Ishikawa (cell line): ENCODE data around the gene MZT1.

Source experiments
- CEBPB ChIP-seq: IDR thresholded peaks from 2 replicates; pipeline ENCODE4 v1.6.1; 2012
- CREB1 ChIP-seq: IDR thresholded peaks from 2 replicates; pipeline ENCODE4 v1.6.1; 2012; ENCODE audit warnings: low read depth
- EGR1 ChIP-seq: IDR thresholded peaks from 2 replicates; pipeline ENCODE4 v1.6.1; 2012
- EP300 ChIP-seq: IDR thresholded peaks from 2 replicates; pipeline ENCODE4 v1.6.1; 2012; ENCODE audit warnings: borderline replicate concordance
- FOXM1 ChIP-seq: IDR thresholded peaks from 2 replicates; pipeline ENCODE4 v1.6.1; 2012; ENCODE audit warnings: low read depth, borderline replicate concordance
- MAX ChIP-seq: IDR thresholded peaks from 2 replicates; pipeline ENCODE4 v1.6.1; 2012
- NFIC ChIP-seq: IDR thresholded peaks from 2 replicates; pipeline ENCODE4 v1.6.1; 2012
- TAF1 ChIP-seq: IDR thresholded peaks from 2 replicates; pipeline ENCODE4 v1.6.1; 2012; ENCODE audit warnings: low read depth, mild to moderate bottlenecking
- TCF12 ChIP-seq: IDR thresholded peaks from 2 replicates; pipeline ENCODE4 v1.6.1; 2012; ENCODE audit warnings: low read depth
- TEAD4 ChIP-seq: IDR thresholded peaks from 2 replicates; pipeline ENCODE4 v1.6.1; 2012
- YY1 ChIP-seq: IDR thresholded peaks from 2 replicates; pipeline ENCODE4 v1.6.1; 2012; ENCODE audit warnings: low read depth
- ZBTB7A ChIP-seq: IDR thresholded peaks from 2 replicates; pipeline ENCODE4 v1.6.1; 2012; ENCODE audit warnings: low read depth
- TF ChIP-seq, protein P1 (sequence below): IDR thresholded peaks from 2 replicates; pipeline ENCODE4 v1.6.1; 2012
- TF ChIP-seq, protein P2 (sequence below): IDR thresholded peaks from 2 replicates; pipeline ENCODE4 v1.6.1; 2012; ENCODE audit warnings: low read depth, mild to moderate bottlenecking

MZT1 gene

DNA sequence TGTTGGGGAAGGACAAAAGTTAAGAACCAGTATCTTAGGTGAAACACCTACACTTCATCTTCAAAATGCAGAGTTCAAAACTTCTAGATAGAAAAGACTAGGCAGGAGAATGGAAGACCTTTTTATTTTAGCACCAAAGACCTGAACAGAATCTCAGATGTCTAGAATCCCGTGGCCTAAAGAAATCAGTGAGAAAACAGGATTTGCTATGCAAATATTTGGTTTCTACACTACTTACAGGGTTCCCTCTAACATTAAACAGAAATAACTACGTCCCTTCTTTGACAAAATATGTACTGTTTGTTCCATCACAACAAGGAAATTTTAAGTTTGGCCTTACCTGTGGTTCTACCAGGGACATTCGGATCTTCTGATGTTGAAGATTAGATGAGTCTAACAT is 32.8 kb upstream of the MZT1 start:
- no peak for TF ChIP-seq YY1

- TF ChIP-seq TEAD4 (no peak), EGR1 (no peak), ZBTB7A (no peak), TCF12 (no peak), EP300 (no peak), CEBPB (no peak), FOXM1 (no peak)
Observed at GRCh38 chr13:72757792-72758535, 30.5 kb upstream of the MZT1 start.

- no peak for TF ChIP-seq TAF1
- no peak for TF ChIP-seq NFIC
- no peak for TF ChIP-seq MAX
- no peak for TF ChIP-seq CREB1
- TF ChIP-seq, protein P1, sequence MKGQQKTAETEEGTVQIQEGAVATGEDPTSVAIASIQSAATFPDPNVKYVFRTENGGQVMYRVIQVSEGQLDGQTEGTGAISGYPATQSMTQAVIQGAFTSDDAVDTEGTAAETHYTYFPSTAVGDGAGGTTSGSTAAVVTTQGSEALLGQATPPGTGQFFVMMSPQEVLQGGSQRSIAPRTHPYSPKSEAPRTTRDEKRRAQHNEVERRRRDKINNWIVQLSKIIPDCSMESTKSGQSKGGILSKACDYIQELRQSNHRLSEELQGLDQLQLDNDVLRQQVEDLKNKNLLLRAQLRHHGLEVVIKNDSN, result no peak
- no peak for TF ChIP-seq ZBTB7A
- TF ChIP-seq FOXM1, result no peak
- no peak for TF ChIP-seq EP300
- no peak for TF ChIP-seq TEAD4
Observed at GRCh38 chr13:72754111-72754510, 26.7 kb upstream of the MZT1 start.

DNA sequence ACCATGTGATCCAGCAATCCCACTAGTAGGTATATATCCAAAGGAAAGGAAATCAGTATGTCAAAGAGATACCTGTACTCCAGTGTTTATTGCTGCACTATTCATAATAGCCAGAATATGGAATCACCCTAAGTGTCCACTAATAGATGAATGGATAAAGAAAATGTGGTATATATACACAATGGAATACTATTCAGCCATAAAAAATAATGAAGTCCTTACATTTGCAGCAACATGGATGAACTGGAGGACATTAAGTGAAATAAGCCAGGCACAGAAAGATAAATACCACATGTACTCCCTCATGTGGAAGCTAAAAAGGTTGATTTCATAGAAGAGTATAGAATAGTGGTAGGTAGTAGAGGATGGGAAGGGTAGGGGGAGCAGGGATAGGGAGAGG is 23.8 kb upstream of the MZT1 start:
- TF ChIP-seq, protein P1, result no peak
- TF ChIP-seq CREB1, result no peak

GRCh38 chr13:72745260-72745659 is 17.8 kb upstream of the MZT1 start:
- TF ChIP-seq TEAD4 (no peak), CEBPB (no peak), YY1 (no peak), EP300 (no peak), ZBTB7A (no peak), CREB1 (no peak), MAX (no peak), EGR1 (no peak)
- TF ChIP-seq, protein P2, sequence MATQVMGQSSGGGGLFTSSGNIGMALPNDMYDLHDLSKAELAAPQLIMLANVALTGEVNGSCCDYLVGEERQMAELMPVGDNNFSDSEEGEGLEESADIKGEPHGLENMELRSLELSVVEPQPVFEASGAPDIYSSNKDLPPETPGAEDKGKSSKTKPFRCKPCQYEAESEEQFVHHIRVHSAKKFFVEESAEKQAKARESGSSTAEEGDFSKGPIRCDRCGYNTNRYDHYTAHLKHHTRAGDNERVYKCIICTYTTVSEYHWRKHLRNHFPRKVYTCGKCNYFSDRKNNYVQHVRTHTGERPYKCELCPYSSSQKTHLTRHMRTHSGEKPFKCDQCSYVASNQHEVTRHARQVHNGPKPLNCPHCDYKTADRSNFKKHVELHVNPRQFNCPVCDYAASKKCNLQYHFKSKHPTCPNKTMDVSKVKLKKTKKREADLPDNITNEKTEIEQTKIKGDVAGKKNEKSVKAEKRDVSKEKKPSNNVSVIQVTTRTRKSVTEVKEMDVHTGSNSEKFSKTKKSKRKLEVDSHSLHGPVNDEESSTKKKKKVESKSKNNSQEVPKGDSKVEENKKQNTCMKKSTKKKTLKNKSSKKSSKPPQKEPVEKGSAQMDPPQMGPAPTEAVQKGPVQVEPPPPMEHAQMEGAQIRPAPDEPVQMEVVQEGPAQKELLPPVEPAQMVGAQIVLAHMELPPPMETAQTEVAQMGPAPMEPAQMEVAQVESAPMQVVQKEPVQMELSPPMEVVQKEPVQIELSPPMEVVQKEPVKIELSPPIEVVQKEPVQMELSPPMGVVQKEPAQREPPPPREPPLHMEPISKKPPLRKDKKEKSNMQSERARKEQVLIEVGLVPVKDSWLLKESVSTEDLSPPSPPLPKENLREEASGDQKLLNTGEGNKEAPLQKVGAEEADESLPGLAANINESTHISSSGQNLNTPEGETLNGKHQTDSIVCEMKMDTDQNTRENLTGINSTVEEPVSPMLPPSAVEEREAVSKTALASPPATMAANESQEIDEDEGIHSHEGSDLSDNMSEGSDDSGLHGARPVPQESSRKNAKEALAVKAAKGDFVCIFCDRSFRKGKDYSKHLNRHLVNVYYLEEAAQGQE, result no peak

DNA sequence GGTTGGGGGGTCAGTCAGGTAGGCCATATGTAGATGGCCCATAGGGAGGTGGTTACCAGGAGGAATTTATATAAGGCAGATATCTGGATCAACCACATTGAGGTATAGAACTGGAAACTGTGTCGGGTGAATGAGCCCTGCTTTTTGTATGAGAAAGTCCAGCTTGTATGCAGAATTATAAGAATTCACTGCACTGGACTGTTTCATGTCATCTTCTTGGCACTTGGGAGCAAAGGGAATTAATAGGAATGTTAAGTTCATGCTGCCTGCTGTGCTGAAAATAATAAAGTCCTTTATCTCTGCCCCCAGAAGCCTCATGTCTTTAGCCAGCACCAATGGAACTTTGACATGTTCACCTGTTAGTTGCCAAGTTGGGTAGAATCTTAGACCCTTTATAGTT is 12.6 kb upstream of the MZT1 start:
- TF ChIP-seq EP300, result no peak
- TF ChIP-seq TCF12, result no peak
- no peak for TF ChIP-seq TEAD4
- no peak for TF ChIP-seq TAF1
- TF ChIP-seq, protein P1, result no peak
- TF ChIP-seq, protein P2, result no peak
- TF ChIP-seq MAX, result no peak
- TF ChIP-seq NFIC, result no peak
- TF ChIP-seq FOXM1, result no peak
- no peak for TF ChIP-seq ZBTB7A
